Stomach (tissue), 4 donors: ENCODE data around the gene C10orf90.

Source experiments
- CTCF ChIP-seq, 7 experiments: fragments of 450-650 bp in 4 of 7; fragments of 200-600 bp in 3 of 7; sonication (generic) in 3 of 7; IDR thresholded peaks; one replicate each; pipeline ENCODE4 v1.5.1; 2016 to 2019; ENCODE audit warnings: antibody characterized with exemption in 7 of 7, control low read depth in 2 of 7, mild to moderate bottlenecking in 1 of 7
- EP300 ChIP-seq: sonication (generic); formaldehyde crosslinking; IDR thresholded peaks from one replicate; pipeline ENCODE4 v1.6.1; 2017; ENCODE audit warnings: antibody characterized with exemption
- POLR2A ChIP-seq, 4 donors: fragments of 450-650 bp; IDR thresholded peaks; one replicate each; pipeline ENCODE4 v1.6.1; 2016; ENCODE audit warnings: antibody characterized with exemption in 4 of 4, control low read depth in 2 of 4, mild to moderate bottlenecking in 1 of 4, moderate library complexity in 1 of 4
- POLR2AphosphoS5 ChIP-seq, 3 donors: sonication (generic); formaldehyde crosslinking; IDR thresholded peaks; one replicate each; pipeline ENCODE4 v1.6.1; 2016; ENCODE audit warnings: antibody characterized with exemption in 3 of 3

- no peak for TF ChIP-seq POLR2A (IDR thresholded peaks at IDR 0.05)
- no peak for TF ChIP-seq CTCF (IDR thresholded peaks at IDR 0.05)
- no peak for TF ChIP-seq EP300
- no peak for TF ChIP-seq POLR2AphosphoS5 (IDR thresholded peaks at IDR 0.05)
These were observed 149.7 kb downstream of the C10orf90 start for GRCh38 chr10:126520751-126521317.
